ENCODE measurements around the gene DNM2.

DNA sequence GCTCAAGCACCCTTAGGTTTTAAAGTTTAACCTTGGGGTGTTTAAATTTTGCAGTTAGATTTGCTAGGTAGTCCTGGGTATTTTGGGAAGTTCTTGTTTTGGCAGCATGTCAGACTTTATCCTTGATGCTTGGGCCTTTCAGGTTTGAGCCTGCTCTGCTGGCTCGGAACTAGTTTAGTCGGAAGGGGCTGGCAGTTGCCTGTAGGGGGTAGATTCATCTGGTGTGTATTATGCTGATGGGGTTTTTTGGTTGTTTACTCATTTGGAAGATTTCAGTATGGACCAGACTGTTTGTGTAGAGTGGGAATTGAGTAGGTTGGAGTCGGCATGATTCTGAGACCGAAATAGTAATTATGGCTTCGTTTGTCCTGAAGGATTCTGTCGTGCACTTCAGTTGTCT is 48.6 kb upstream of the DNM2 start:
- TF ChIP-seq POLR2AphosphoS5 (IDR thresholded peaks at IDR 0.05; ENCODE audit: low read depth, low read length) (no peak), SIN3A (IDR thresholded peaks at IDR 0.05; ENCODE audit: borderline replicate concordance, insufficient read depth, low read length) (no peak)
